Measurements from ENCODE around the gene ALPK3.

The ALPK3 gene

DNA sequence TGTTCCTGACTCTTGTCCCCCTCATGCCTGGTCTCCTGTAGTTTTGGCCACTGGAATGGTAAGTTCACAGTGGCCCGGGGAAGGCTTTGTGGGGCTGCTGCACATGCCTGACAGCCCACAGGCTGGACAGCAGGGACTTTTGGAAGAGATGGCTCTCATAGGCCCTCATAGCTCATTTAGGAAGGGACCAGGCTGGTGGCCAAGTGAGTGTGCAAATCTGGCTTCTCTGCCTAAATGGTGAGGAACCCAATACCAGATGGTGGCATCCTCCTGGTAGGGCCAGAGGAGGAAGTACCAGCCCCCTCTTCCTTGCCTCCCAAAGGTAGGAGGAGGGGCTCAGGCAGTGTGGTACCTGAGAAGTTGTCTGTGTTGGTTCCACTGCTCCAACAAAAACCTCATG, 25.6 kb downstream of the ALPK3 start:
- no peak for DNase-seq (ENCODE audit: low read depth in 2 of 3, low spot score in 2 of 3)

DNA sequence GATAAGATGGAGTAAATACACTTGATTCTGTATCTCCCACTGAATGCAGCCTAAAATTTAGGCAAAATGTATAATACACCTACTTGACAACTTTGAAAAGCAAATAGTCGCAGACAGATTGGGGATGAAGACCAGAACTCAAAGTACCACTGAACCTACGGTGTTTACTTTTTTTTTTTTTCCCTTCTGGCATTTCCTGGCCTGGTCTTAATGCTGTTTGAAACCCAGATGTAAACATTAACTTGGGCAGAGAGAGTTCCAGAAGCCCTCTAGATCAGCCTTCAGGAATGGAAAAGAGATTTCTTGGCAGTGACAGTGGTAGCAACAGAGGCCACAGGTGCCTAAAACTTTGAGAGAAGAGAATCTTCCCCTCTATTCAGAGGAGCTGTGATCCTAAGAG, 27.8 kb downstream of the ALPK3 start:
- no peak for DNase-seq (ENCODE audit: low read depth in 2 of 3, low spot score in 2 of 3)

DNA sequence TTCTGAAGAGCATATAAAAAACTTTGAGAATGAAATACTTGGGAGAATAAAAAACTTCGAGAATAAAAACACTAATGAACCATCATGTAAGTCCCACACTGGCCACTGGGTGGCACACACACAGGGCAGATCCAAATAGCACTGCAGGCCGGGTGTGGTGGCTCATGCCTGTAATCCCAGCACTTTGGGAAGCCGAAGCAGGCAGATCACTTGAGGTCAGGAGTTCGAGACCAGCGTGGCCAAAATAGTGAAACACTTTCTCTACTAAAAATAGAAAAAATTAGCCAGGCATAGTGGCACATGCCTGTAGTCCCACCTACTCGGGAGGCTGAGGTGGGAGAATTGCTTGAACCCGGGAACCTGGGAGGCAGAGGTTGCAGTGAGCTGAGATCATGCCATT, 28.5 kb downstream of the ALPK3 start:
- DNase-seq (ENCODE audit: low read depth in 2 of 3, low spot score in 2 of 3), result peak in 2 of 3 experiments; percentile 17 to 19

DNA sequence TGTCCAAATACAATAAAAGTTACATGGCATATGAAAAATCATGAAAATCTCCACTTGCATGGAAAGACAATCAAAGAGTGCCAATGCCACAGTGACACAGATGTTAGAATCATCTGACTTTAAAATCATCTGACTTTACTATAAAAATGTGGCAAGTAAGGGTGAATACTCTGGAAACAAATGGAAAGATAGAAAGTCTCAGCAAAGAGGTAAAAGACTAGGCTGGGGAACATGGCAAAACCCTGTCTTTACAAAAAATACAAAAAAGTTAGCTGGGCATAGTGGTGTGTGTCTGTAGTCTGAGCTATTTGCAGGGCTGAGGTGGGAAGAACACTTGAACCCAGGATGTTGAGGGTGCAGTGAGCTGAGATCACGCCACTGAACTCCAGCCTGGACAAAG, 29.1 kb downstream of the ALPK3 start:
- DNase-seq (ENCODE audit: low read depth in 2 of 3, low spot score in 2 of 3), result no peak

DNA sequence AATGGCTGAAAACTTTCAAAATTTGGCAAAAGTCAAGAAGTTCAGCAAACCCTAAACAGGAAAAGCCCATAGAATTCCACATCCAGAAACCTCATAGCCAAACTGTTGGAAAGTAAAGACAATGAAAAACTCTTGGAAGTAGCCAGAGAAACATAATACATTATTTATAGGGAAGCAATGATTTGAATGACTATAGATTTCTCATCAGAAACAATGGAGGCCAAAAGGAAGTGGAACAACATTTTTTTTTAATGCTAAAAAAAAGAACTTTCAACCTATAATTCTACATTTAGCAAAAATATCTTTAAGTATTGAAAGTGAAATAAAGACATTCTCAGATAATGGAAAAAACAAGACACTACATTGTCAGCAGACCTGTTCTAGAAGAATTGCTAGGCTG, 30.2 kb downstream of the ALPK3 start:
- DNase-seq (ENCODE audit: low read depth in 2 of 3, low spot score in 2 of 3), result no peak

DNA sequence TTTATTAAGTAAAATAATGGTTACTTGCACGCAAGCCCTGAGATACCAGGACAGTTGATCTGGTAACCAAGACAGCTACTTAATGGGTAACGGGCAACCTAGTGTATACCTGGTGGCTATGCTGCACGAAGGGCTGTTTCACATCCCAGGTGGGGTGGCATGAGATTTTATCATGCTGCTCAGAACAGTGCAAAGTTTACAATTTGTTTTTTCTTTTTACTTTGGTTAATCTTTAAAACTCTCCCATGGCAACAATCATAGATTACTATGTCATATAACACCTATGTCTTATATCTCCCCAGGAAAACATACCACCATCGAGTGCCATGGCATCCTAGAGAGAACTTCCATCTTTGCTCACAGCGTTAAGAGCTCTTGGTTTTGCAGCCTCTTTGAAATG, 35.1 kb downstream of the ALPK3 start:
- no peak for DNase-seq (ENCODE audit: low read depth in 2 of 3, low spot score in 2 of 3)

DNA sequence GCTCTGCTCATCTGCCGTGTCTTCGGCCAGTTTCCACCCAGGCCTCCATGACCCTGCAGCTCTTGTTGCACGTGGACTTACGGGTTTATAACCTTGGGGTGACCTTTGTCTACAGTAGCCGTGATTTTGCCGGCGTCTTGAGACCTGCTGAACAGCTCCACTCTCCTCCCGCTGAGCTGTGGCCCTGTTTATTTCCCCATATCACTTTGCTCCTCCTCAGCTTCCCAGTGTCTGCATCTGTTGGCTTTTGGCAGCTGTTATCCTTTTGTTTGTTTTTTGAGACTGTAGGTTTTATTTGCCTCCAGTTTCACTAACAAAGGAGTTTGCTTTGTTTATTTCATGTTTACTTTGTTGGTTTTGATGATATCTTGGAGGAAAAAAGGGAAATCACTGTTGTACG, 38.0 kb downstream of the ALPK3 start:
- no peak for DNase-seq (ENCODE audit: low read depth in 2 of 3, low spot score in 2 of 3)

DNA sequence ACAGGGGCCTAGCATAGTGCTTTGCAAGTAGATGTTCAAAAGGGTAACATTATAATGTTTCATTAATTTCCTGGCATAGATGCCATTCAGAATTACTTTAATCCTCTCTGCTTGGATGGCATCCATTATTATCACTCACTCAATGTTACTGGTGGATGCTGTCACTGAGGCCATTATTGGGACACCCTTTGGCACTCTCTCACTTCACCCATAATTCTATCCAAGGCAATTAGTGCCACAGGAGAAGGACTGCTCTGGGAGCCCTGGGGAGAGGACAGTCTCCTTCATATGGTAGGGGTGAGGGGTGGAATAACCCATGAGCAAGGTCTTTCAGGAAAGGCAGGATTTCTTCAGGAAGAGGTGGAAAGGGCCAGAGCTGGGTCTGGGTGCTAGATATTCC, 38.6 kb downstream of the ALPK3 start:
- no peak for DNase-seq (ENCODE audit: low read depth in 2 of 3, low spot score in 2 of 3)

DNA sequence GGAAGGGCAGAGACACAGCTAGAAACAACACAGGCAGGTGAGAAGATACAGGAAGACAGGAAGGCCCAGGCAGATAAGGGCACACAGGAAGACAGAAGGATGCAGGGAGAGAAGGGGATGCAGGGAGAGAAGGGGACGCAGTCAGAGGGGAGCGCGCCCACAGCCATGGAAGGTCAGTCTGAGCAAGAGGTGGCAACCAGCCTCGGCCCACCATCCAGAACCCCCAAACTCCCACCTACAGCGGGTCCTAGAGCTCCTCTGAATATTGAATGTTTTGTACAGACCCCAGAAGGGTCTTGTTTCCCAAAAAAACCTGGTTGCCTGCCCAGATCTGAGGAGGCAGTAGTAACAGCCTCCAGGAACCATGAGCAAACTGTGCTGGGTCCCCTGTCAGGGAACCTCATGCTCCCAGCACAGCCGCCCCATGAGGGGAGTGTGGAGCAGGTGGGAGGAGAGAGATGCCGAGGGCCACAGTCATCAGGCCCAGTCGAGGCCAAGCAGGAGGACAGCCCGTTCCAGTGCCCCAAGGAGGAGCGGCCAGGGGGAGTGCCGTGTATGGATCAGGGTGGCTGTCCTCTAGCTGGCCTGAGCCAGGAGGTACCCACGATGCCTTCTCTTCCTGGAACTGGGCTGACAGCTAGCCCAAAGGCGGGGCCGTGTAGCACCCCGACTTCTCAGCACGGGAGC, 39.7 kb downstream of the ALPK3 start:
- DNase-seq (ENCODE audit: low read depth in 2 of 3, low spot score in 2 of 3), result no peak

DNA sequence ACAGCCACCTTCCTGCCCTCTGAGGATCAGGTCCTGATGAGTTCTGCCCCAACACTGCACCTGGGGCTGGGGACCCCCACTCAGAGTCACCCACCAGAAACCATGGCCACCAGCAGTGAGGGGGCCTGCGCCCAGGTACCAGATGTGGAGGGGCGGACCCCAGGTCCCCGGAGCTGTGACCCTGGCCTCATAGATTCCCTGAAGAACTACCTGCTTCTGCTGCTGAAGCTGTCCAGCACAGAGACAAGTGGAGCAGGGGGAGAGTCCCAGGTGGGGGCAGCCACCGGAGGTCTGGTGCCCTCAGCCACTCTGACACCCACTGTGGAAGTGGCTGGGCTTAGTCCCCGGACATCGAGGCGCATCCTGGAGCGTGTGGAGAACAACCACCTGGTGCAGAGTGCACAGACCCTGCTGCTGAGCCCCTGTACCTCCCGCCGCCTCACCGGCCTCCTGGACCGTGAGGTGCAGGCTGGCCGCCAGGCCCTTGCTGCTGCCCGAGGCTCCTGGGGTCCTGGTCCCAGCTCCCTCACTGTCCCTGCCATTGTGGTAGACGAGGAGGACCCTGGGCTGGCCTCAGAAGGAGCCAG, 40.4 kb downstream of the ALPK3 start:
- DNase-seq (ENCODE audit: low read depth in 2 of 3, low spot score in 2 of 3), result no peak

DNA sequence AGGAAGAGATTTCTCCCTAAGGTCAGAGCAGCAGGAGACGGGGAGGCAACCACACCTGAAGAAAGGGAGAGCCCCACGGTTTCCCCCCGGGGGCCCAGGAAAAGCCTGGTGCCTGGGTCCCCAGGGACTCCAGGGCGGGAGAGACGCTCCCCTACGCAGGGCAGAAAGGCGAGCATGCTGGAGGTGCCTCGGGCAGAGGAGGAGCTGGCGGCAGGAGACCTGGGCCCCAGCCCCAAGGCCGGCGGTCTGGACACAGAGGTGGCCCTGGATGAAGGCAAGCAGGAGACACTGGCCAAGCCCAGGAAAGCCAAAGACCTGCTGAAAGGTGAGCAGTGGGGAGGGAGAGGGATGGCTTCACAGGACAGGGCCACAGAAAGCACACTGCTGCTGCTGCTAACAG, 41.1 kb downstream of the ALPK3 start:
- DNase-seq (ENCODE audit: low read depth in 2 of 3, low spot score in 2 of 3), result no peak

DNA sequence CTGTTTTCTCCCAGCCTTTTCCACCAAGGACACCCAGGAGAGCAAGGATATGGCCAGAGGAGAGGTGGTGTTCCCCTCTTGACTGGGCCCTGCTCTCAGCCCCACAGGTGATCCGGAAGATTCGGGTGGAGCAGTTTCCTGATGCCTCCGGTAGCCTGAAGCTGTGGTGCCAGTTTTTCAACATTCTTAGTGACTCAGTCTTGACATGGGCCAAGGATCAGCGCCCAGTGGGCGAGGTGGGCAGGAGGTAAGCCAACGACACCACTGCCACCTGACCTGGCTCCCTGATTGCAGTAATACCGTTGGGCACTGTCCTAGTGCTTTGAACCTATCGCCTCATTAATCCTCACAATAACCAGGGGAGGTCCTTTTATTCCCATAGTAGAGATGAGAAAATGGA, 42.0 kb downstream of the ALPK3 start:
- DNase-seq (ENCODE audit: low read depth in 2 of 3, low spot score in 2 of 3), result no peak

DNA sequence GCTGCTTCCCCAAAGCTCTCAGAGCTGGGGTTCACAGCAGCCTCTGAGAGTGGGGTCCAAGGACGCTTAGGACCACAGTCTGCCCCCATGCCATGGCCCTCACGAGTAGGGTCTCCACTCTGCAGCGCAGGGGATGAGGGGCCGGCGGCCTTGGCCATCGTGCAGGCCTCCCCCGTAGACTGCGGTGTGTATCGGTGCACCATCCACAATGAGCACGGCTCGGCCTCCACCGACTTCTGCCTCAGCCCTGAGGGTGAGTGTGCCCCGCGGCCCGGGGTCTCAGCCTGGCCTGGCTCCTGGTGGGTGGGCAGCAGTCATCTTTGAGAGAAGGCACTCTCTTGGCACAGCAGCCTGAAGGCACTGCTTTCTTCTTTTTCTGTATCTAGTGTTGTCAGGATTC, 42.5 kb downstream of the ALPK3 start:
- DNase-seq (ENCODE audit: low read depth in 2 of 3, low spot score in 2 of 3), result no peak

DNA sequence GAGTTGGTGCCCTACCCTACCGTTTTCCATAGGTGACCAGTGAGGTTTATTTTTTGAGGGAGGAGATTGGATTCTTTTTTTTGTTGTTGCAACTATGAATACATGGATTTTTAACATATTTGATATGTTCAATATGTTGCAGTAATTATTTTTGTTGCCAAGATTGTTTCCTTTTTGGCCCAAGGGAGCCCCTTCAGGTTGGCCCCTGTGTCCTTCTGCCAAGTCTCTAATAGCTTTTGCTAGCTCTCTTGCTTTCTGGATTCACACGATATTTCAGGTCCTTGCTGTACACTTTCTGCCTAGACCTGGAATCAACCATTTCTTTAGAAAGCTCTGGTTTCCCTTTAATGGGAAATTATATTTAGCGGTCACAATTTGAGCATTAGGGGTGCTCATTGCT, 44.6 kb downstream of the ALPK3 start:
- DNase-seq (ENCODE audit: low read depth in 2 of 3, low spot score in 2 of 3), result no peak

DNA sequence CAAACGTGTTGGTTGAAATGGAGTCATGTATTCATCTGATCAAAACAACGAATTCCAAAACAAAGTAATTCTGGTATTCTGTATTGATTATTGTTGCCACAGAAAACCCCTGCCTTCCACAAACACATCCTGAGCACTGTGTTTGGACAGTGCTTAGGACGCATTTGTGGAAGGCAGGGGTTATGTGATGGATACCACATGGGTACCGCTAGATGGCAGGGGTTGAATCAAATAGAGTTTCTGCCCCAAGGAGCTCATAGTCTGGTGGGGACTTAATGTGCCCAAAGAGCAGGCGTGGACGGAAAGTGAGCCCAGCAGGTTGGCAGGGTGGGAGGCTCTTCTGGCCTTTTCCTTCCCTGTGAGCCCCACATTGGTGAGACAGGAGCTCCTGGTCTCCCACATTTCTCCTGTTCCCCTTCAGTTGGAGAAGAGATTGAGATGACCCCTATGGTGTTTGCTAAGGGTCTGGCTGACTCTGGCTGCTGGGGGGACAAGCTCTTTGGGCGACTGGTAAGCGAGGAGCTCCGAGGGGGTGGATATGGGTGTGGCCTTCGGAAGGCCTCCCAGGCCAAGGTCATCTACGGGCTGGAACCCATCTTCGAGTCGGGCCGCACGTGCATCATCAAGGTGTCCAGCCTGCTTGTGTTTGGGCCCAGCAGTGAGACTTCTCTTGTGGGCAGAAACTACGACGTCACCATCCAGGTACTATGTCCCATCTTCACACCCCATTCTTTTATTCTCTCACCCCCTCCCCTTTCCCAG, 45.2 kb downstream of the ALPK3 start:
- no peak for DNase-seq (ENCODE audit: low read depth in 2 of 3, low spot score in 2 of 3)

DNA sequence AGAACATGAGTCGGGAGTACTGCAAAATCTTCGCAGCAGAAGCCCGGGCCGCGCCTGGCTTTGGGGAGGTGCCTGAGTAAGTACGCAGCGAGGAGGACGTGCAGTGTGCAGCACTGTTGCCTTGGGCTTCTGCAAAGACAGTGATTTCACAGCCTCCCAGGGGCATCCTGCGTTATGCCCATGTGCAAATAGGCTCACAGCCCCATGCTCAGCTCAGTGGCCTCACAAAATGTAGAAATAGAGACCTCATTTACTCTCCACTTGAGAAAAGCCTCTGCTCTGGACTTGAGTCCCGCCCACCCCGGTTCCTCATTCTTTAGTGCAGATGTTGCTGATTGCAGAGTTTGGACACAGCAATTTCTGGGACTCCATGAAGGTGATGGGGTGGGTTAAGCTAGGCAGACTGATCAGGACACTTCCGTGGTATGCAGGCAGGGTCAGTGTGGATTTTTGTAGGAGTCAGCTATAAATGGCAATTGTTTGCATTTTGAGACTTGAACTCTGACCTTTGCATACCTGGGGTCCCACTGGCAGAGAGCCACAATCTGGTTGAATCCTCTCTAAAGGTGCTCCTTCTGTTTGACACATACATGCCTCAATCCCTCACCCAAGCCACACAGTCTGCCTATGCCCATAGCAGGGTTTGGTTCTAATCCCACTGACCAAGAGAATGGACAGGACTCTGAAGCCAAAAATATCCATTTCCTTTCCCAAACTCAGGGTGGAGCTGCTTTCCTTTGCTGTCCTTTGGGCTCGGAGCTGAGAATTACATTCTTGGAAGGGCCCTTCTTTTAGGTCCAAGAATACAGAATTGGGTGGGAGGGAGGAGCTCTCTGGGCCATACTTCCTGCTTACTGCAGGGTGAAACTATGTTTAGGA, 46.6 kb downstream of the ALPK3 start:
- DNase-seq (ENCODE audit: low read depth in 2 of 3, low spot score in 2 of 3), result no peak

DNA sequence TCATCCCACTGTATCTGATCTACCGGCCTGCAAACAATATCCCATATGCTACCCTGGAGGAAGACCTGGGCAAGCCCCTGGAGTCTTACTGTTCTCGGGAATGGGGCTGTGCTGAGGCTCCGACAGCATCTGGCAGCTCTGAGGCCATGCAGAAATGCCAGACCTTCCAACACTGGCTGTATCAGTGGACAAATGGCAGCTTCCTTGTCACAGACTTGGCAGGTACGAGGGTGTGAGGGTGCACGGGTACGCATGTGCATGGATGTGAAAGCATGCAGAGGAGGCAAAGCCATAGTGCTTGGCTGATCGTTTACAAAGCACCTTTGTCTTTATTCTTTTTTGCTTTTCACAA, 47.3 kb downstream of the ALPK3 start:
- no peak for DNase-seq (ENCODE audit: low read depth in 2 of 3, low spot score in 2 of 3)

DNA sequence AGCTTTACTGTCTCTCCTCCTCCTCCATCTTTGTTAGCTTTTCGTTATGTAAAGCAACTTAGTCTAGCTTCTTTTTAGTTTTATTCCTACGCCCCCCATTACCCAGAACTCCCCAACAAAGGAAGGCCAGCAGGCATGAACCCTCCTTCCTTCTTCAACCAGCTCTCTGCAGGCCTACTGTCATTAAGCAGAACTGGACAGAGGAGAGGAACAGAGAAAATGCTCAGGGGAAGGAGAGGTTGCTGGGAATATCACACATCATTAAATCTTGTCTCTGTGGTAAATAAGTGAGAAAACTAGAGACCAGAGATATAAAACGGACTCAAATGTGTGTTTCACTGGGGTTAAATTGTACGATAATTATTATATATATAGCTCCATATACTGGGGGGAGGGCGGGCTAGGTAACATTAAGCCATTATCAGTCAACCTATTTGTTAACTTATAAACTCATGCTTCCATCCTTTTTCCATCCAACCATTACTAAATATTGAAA, 48.0 kb downstream of the ALPK3 start:
- DNase-seq (ENCODE audit: low read depth in 2 of 3, low spot score in 2 of 3), result no peak

DNA sequence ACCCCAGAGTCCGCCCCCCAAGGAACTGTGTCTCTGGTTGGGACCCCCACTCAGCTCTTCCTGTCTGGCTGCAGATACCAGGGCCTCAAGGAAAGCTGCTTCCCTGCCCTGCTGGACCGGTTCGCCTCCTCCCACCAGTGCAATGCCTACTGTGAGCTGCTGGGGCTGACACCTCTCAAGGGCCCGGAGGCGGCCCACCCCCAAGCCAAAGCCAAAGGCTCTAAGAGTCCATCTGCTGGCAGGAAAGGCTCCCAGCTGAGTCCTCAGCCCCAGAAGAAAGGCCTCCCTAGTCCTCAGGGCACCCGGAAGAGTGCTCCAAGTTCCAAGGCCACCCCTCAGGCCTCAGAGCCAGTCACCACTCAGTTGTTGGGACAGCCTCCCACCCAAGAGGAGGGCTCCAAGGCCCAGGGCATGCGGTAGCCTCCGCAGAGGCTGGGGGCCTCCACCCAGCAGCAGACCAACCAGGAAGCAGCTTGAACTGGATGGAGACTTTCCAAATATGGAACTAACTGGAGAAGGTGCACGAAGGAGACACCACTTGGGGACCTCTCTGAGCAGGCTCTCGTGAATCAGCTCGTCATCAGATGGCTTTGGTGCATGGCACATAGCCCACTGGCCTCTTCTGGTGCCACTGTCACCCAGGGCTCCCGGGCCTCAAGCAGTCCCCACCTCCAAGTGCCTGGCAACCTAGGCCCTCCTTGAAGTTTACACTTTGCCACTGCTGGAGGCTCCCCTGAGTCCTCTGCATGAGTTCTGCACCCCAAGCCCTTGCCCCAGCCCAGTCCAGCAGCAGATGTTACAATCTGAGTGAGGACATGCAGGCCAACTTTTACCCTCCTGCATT, 51.1 kb downstream of the ALPK3 start:
- DNase-seq (ENCODE audit: low read depth in 2 of 3, low spot score in 2 of 3), result no peak

DNA sequence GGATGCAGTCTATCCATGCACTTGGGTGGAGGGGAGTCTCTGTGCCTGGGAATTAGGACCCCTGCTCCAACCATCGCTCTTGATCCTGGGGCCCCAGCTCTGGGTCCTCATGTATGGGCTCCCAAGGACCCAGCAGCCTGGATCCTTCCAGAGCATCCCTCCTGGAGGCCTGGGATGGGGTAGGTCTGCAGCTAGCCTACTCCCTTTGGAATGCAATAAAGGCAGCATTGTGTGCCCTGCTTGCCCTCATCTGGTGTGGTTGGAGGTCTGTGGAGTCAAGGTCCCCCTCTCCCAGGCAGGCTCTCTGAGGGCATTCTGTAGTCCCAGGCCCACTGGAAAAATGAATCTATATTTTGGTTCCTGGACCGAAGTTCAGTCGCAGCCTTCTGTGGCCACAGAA, 52.4 kb downstream of the ALPK3 start:
- no peak for DNase-seq (ENCODE audit: low read depth in 2 of 3, low spot score in 2 of 3)
